ENCODE results near the gene SIKE1.
"Not testable (repeated sequence)": the region's sequence is repeated elsewhere in the genome, so short reads cannot be mapped to it uniquely, and the experiment has no call there.

SIKE1 gene

DNA sequence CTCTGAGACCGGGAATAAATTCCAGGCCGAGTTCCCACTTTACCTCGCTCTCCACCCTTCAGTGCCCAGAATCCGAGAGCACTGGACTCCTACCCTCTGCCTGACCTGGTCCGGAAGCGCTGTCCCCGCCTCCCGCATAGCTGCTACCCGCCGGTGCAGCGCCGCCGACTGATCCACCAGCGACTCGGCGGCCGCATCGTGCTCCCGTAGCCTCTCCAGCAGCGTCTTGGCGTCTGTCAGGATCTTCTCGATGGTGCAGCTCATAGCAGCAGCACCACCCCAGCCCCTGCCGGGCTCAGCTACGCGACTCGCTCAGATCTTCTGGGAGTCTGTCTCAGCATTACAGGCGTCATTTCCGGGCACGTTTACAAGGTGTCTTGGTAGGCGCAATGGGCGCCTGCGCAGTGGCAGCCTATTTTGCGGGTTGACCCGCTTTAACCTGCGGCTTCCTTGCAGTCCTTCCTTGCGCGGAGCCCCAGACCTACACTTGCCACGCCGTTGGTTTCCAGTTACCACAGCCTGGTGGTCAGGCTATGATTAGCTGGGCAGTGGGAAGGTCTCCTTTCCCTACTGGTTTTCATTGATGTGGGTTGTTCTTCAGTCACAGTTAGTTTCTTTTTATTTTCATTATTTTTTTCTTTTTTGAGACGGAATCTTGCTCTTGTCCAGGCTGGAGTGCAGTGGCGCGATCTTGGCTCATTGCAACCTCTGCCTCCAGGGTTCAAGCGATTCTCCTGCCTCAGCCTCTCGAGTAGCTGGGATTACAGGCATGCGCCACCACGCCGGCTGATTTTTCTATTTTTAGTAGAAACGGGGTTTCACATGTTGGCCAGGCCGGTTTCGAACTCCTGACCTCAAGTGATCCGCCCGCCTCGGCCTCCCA lies at the start of gene SIKE1:
Gene SIKE1 (minus strand): TSS at position 342 of the 883 bp plus-strand sequence. CDS start 78 bp downstream, at position 264.
- DNase-seq: peak; percentile 96

DNA sequence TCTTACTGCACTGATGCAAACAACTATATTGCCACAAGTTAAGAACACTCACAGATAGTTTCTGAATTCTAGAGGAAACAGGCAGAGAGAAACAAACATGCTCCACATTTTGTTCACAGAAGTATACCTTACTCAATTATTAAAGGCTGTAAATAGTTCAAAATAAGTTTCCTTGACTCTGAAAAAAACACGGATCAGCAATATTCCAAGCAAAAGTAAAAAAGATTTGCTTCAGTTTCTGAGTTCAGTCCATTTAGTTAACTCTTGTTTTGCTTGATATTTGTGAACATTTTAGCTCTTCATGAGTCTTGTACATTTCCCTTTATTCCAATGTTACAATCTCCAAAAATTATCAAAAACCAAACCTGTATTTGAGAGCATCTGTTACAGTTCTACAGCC lies 49.6 kb upstream of the SIKE1 start:
- DNase-seq: not testable (repeated sequence)

DNA sequence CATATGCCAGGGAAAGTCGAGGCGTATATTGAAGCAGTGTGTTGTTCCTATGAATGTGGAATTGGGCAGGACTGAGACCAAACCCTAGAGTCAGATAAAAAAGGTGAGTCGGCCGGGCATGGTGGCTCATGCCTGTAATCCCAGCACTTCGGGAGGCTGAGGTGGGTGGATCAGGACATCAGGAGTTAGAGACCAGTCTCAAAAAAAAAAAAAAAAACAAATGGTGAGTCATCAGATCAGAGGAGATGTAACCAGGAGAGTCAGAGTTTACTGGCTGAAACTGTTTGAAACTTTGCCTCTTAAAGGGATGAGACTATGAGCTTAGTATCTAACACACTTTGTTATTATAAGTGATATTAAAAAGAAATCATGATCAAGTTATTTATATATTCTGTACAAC lies 47.8 kb upstream of the SIKE1 start:
- no peak for DNase-seq

- DNase-seq: no peak
Observed at GRCh38 chr1:114821978-114822377, 41.5 kb upstream of the SIKE1 start.

DNA sequence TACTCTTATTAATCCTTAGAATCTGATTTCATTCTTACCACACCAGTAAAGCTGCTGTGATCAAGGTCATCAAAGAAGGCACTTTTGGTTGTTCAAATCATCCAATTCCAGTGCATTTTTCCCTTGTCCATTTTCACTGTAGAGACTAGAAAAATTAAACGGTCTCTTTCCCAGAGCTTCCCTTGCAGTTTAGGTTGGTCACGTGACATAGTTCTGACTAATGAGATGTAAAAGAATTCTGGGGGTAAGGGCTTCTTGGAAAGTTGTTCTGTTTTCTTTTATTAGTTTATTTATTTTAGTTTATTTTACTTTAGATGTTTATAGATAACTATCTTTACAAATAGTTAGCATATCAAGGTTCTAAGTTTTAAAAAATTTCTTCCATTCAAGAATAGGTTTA lies 39.9 kb upstream of the SIKE1 start:
- DNase-seq: no peak

DNA sequence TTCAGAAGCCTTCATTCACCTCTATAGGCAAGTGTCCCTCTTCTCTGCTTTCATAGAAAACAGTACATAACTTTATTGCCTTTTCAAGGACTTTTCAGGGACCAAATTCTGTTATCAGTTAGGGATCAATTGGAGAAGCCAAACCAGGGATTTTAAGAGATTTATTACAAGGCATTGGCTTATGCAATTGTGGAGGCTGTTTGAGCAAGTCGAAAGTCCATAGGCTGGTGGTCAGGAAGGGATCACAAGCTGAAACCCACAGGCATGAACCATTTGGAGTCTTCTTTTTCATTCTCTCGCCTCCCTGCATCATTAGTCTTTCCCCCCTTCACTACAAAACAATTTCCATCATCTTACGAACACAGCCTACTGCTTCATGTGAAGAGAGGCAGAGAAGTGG lies 39.4 kb upstream of the SIKE1 start:
- DNase-seq: no peak

DNA sequence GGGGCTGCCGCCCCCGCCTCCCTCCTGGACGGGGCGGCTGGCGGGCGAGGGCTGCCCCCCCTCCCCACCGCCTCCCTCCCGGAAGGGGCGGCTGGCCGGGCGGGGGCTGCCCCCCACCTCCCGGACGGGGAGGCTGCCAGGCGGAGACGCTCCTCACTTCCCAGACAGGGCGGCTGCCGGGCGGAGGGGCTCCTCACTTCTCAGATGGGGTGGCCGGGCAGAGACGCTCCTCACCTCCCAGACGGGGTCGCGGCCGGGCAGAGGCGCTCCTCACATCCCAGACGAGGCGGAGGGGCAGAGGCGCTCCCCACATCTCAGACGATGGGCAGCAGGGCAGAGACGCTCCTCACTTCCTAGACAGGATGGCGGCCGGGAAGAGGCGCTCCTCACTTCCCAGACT lies 24.0 kb upstream of the SIKE1 start:
- not testable (repeated sequence) for DNase-seq

DNA sequence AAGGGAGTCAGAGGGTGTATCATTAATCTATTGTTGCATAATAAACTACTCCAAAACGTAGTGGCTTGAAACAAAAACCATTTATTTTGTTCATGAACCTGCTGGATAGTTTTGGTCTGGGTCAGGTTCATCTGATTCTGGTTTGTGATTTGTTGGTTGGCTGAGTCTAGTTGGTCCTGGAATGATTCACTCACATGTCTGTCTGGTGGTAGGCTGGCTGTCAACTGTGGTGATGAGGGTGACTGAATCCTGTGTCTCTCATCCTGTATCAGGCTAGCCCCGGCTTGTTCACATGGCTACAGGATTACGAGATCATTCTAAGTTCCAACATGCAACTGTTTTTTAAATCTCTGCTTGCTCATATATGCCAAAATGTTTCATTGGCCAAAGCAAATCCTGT lies 22.5 kb upstream of the SIKE1 start:
- DNase-seq: no peak

GRCh38 chr1:114794038-114794437 lies 13.6 kb upstream of the SIKE1 start:
- no peak for DNase-seq

DNA sequence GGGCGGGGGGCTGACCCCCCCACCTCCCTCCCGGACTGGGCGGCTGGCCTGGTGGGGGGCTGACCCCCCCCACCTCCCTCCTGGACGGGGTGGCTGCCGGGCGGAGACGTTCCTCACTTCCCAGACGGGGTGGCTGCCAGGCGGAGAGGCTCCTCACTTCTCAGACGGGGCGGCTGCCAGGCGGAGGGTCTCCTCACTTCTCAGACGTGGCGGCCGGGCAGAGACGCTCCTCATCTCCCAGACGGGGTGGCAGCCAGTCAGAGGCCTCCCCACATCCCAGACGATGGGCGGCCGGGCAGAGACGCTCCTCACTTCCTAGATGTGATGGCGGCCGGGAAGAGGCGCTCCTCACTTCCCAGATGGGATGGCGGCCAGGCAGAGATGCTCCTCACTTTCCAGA lies 10.1 kb upstream of the SIKE1 start:
- DNase-seq: not testable (repeated sequence)

GRCh38 chr1:114786440-114786839 lies 6.0 kb upstream of the SIKE1 start:
- not testable (repeated sequence) for DNase-seq

DNA sequence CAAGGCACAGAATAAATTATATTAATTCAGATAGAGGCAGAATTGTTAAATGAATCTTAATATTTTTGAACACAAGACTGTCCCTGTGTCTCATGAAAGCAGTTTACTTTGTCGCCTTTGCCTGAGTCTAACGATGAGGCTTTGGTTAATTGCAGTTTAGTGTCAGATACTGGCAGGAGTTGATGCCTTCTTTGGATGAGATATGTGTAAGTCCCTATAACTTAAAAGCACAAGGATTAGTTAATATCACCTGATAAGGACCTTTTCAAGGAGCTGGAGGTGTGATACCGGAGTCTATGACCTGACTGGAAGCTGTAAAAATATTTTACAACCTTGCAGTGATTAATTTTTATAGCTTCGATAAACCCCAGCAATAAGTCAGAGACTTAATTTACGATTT lies 2.0 kb upstream of the SIKE1 start:
- no peak for DNase-seq

GRCh38 chr1:114779722-114780121 lies 763 bp downstream of the SIKE1 start:
- DNase-seq: no peak

DNA sequence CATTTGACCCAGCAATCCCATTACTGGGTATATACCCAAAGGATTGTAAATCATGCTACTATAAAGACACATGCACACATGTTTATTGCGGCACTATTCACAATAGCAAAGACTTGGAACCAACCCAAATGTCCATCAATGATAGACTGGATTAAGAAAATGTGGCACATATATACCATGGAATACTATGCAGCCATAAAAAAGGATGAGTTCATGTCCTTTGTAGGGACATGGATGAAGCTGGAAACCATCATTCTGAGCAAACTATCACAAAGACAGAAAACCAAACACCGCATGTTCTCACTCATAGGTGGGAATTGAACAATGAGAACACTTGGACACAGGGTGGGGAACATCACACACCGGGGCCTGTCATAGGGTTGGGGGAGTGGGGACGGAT lies 3.8 kb downstream of the SIKE1 start:
- DNase-seq: not testable (repeated sequence)

DNA sequence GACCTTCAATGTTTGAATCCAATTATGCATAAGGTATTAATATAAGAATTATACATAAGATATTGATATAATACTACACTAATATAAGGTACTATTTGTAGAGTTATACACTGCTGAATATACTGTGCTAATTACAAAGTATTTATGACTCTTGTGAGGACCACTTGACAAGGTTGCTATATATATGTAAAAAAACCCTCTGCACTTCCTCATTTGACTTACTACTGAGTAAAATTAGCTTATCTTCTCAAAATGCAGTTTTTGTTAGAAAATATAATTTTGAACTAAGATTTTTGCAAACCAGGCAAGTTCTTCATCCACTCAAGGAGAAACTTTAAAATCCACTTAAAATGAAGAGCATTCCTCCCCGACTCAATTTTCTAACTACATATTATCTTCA lies 8.5 kb downstream of the SIKE1 start:
- DNase-seq: no peak

- DNase-seq: no peak
Observed at GRCh38 chr1:114770989-114771388, 9.5 kb downstream of the SIKE1 start.

GRCh38 chr1:114764689-114765088 lies 15.8 kb downstream of the SIKE1 start:
- no peak for DNase-seq

- DNase-seq: no peak
Observed at GRCh38 chr1:114758256-114758832, 22.1 kb downstream of the SIKE1 start.

GRCh38 chr1:114757455-114758255 lies 22.8 kb downstream of the SIKE1 start, which contains the start of gene CSDE1:
Gene CSDE1 (minus strand): TSS chr1:114757984. CDS start chr1:114739890, 18,094 bp downstream.
- peak; percentile 99 for DNase-seq

DNA sequence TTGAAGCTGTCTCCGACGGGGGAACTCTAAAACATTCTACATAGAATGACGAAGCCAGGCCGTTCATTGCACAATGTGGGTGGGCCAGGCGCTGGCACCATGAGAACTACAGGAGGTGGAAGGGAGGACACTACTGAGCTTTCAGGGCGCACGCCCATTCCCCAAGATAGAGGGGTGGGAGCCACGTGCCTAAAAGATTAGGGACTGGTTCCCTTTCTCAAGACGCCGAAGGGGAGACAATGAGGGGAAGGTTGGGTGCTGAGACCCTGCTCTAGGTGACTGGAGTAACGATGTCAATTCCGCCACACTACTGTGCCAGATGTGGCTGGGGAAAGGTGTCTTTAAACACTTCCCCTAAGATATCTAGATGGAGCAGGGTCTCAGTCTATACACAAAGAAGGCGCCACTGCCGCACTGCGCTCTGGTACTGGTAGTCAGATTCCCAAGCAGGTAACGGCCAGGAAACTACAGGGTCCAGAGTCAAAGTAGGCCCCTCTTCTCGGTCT lies 23.5 kb downstream of the SIKE1 start:
- DNase-seq: peak; percentile 47

DNA sequence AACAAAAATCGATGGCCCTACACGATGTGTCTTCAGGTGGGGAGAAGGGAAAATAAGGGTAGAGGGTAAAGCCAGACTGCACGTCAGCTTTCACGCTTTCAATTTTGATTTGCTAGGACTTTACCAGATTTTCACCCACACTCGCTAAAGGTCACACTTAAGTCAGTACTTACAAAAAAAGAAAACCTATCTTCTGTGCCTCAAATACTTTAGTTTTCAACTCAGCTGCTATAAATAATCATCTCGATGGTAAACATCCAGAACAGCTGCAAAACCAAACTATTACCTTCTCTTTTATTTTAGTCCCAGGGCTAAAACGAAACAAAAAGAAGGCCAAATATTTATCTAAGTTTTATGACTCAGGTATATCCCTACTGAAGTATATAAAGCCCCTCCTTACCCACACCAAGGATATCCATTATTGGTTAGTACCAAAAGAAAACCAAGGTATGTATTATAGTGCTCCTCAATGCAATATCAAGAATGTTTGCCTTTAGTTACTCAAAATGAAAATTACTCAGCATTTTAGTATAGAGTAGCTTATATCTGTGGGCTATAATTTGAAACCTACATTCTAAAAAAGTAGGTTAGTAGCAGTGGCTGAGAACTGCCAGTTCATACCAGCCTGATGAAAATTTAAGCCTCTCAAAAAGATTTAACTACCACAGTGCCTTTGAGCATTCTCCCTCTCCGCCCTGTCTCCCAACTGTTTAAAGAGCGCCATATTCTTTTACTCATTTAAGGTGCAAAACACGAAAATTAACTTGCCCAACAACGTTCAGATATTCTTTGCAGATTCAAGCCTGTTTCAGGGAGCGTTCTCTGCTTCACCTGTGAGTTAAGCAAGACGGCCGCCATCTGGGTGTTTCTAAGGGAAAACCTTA lies 24.2 kb downstream of the SIKE1 start:
- no peak for DNase-seq

All from femur (tissue), 1 donor.